ENCODE data around the gene PRCC.
A peak's percentile ranks its signal among the peaks of the same experiment; 100 is the strongest.

The PRCC gene

GRCh38 chr1:156844102-156844501 is 76.8 kb downstream of the PRCC start:
- Histone ChIP-seq H3K36me3 (ENCODE audit: control insufficient read depth, insufficient read depth, low read length) (no peaks in the 10 kb centered on the region), H3K4me3 (replicated peaks; ENCODE audit: low read depth, low read length) (no peak overlapping the region), H3K27me3 (replicated peaks; ENCODE audit: control insufficient read depth, insufficient read depth, low read length) (peaks cover 2% of the 10 kb centered on the region)
- TF ChIP-seq, protein P1, sequence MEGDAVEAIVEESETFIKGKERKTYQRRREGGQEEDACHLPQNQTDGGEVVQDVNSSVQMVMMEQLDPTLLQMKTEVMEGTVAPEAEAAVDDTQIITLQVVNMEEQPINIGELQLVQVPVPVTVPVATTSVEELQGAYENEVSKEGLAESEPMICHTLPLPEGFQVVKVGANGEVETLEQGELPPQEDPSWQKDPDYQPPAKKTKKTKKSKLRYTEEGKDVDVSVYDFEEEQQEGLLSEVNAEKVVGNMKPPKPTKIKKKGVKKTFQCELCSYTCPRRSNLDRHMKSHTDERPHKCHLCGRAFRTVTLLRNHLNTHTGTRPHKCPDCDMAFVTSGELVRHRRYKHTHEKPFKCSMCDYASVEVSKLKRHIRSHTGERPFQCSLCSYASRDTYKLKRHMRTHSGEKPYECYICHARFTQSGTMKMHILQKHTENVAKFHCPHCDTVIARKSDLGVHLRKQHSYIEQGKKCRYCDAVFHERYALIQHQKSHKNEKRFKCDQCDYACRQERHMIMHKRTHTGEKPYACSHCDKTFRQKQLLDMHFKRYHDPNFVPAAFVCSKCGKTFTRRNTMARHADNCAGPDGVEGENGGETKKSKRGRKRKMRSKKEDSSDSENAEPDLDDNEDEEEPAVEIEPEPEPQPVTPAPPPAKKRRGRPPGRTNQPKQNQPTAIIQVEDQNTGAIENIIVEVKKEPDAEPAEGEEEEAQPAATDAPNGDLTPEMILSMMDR (IDR thresholded peaks at IDR 0.05; ENCODE audit: insufficient read depth, low read length, poor library complexity, severe bottlenecking) = peak; percentile 14
- no peak for DNase-seq (ENCODE audit: extremely low read depth, insufficient read length)

- peaks cover 2% of the 10 kb centered on the region for H3K27me3 ChIP-seq (replicated peaks; ENCODE audit: control insufficient read depth, insufficient read depth, low read length)
- TF ChIP-seq, protein P1 (IDR thresholded peaks at IDR 0.05; ENCODE audit: insufficient read depth, low read length, poor library complexity, severe bottlenecking) = no peak
- DNase-seq (ENCODE audit: extremely low read depth, insufficient read length) = no peak
- no peak overlapping the region for H3K4me3 ChIP-seq (replicated peaks; ENCODE audit: low read depth, low read length)
- no peaks in the 10 kb centered on the region for H3K36me3 ChIP-seq (ENCODE audit: control insufficient read depth, insufficient read depth, low read length)
Measured at GRCh38 chr1:156844638-156845037, 77.3 kb downstream of the PRCC start.

DNA sequence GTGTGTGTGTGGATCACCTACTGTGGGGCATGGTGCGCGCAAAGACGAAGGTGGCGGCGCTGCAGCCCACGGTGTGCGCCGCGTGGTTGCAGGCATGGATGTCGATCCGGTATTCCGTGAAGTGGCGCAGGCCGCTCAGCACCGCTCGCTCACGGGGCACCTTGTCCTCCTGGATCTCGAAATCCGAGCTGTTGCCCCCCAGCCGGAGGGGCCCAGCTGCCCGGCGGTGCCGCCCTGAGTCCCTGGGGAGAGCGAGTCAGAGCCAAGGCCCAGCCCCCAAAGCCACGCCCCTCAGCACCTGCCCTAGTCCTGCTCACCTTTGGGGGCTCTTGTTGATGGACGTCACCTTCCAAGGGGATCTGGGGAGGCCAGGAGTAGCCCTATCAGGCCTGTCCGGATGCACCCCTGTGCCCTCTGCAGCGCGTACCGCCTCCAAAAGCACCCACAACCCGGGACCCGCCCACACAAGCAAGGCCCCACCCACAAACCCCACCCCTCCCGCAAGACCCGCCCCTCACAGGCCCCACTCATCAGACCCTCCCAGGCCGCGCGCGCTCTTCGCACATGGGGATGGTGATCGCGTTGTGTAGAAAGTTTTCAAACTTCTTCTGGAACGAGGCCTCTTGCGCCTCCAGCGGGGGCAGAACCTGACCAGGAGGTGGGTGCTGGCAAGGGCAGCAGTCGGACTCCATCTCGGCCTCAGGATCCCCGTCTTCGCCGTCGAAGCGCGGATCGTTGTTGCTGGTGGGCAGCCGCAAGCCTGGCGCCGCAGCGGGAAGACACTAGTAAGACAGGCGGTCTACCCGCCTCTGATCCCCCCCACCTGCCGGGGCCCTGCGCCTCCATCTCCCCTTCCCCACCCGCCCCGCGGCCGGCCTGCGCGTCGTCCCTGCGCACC is 78.0 kb downstream of the PRCC start:
- TF ChIP-seq, protein P1 (IDR thresholded peaks at IDR 0.05; ENCODE audit: insufficient read depth, low read length, poor library complexity, severe bottlenecking) = no peak
- H3K36me3 ChIP-seq (ENCODE audit: control insufficient read depth, insufficient read depth, low read length) = no peaks in the 10 kb centered on the region
- H3K4me3 ChIP-seq (replicated peaks; ENCODE audit: low read depth, low read length) = no peak overlapping the region
- H3K27me3 ChIP-seq (replicated peaks; ENCODE audit: control insufficient read depth, insufficient read depth, low read length) = peaks cover 2% of the 10 kb centered on the region
- no peak for DNase-seq (ENCODE audit: extremely low read depth, insufficient read length)

DNA sequence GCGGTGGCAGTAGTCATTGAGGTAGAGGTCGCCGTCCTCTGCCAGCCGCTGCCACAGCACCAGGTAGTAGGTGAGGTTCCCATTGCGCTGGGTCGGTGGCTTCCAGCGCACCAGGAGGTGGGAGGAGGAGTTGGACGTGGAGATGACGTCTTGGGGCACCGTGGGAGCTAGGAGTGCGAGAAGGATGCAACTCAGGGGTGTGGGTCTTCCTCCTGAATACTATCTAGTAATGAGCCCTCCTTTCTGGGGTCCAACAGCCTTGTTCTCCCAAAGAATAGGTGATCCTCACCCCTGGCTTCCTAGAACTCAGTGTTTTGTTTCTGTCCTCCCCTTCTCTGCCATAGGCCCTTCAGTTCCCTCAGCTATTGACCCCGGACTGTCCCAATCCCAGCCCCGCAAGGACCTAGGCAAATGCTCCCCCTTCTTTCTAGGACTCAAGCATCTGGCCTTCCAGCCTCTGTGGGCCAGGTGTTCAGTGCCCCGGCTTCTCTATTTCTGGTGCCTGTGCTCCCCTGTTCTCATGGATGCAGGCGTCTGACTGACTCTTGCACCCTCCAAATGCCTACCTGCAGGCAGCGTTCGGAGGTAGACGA is 78.7 kb downstream of the PRCC start:
- TF ChIP-seq, protein P1 (IDR thresholded peaks at IDR 0.05; ENCODE audit: insufficient read depth, low read length, poor library complexity, severe bottlenecking) = no peak
- DNase-seq (ENCODE audit: extremely low read depth, insufficient read length) = no peak
- Histone ChIP-seq H3K4me3 (replicated peaks; ENCODE audit: low read depth, low read length) (no peak overlapping the region), H3K36me3 (ENCODE audit: control insufficient read depth, insufficient read depth, low read length) (no peaks in the 10 kb centered on the region), H3K27me3 (replicated peaks; ENCODE audit: control insufficient read depth, insufficient read depth, low read length) (peaks cover 2% of the 10 kb centered on the region)

GRCh38 chr1:156846643-156847042 is 79.3 kb downstream of the PRCC start:
- no peaks in the 10 kb centered on the region for H3K36me3 ChIP-seq (ENCODE audit: control insufficient read depth, insufficient read depth, low read length)
- H3K27me3 ChIP-seq (replicated peaks; ENCODE audit: control insufficient read depth, insufficient read depth, low read length) = peaks cover 2% of the 10 kb centered on the region
- no peak overlapping the region for H3K4me3 ChIP-seq (replicated peaks; ENCODE audit: low read depth, low read length)
- DNase-seq (ENCODE audit: extremely low read depth, insufficient read length) = no peak
- TF ChIP-seq, protein P1 (IDR thresholded peaks at IDR 0.05; ENCODE audit: insufficient read depth, low read length, poor library complexity, severe bottlenecking) = no peak
